Hindlimb muscle (tissue), 1 donor: Measurements from ENCODE around the gene PDYN. TPM values are rescaled to one million over a fixed set of nuclear protein-coding genes. Genes with fewer than 3 reads are reported as not detected.
A peak's percentile ranks its signal among the peaks of the same experiment; 100 is the strongest.
"Not testable (repeated sequence)": the region's sequence is repeated elsewhere in the genome, so short reads cannot be mapped to it uniquely, and the experiment has no call there.

Source experiments
- DNase-seq: peaks from one replicate; pipeline ENCODE4 v3.0.0-alpha.2; 2013
- polyA plus RNA-seq: library from polyadenylated mRNA; unstranded; fragments of 120-200 nt; gene quantifications from one replicate; pipeline ENCODE4 v1.2.1, GENCODE V29; 2013; ENCODE audit not compliant: insufficient read length

Gene PDYN
- not detected for polyA plus RNA-seq

DNA sequence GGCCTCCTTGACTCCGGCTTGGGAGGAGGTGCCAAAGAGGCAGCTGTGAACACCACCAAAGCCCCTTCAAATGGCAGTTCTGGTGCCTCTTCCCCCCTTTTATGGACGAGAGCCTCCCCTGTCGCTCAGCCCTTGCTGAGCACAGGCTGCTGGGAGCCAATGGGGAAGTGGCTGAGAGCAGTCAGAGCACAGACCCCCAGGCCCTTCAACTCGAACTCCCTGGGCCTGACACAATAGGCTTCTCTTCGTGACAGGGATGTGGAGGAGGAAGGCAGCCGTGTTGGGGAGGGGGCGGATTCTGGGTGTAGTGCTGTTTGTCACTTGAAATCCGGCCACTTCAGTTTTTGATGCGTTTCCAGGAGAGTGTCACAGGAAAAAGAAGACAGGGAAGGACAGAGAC is at the start of gene PDYN:
Gene PDYN (minus strand): TSS at position 73 of the 400 bp plus-strand sequence. CDS start 10,974 bp downstream, outside the sequence.
- DNase-seq: no peak

DNA sequence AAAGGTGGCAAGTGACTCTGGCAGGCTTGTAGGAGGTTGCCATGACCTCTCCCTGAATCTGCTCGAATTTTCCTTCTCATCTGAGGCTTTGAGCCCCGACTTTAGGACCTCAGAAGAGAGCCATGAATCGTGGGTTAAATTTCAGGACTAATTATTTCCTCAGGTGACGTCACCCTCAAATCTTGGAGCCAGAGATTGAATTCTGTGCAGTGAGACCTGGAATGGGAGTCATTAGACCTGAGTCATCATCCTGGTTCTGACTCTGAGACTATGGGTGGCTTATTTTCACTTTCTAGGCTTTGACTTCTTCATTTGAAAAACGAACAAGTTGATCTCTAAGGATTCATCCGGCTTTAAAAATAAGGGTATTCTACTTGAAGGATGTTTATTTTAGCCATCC is 48.5 kb upstream of the PDYN start:
- no peak for DNase-seq

DNA sequence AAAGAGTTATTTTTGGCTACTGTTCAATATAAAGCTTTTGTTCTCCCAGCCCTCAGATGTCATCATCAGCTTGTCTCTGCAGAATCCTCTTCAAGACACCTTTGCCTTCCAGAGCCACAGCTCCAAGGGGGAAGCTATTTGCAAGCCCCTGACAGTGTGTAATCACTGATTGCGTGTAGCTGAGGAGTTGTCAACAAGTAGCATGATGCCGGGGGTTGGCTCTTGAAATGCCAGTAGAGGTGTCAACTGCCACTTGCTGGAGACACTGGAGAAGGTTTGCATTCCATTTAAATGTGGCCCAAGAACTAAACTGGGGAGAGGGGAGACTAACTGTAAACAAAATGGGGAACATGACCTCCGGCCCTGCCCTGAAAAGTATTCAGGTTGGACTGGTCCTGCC is 44.3 kb upstream of the PDYN start:
- DNase-seq: no peak

DNA sequence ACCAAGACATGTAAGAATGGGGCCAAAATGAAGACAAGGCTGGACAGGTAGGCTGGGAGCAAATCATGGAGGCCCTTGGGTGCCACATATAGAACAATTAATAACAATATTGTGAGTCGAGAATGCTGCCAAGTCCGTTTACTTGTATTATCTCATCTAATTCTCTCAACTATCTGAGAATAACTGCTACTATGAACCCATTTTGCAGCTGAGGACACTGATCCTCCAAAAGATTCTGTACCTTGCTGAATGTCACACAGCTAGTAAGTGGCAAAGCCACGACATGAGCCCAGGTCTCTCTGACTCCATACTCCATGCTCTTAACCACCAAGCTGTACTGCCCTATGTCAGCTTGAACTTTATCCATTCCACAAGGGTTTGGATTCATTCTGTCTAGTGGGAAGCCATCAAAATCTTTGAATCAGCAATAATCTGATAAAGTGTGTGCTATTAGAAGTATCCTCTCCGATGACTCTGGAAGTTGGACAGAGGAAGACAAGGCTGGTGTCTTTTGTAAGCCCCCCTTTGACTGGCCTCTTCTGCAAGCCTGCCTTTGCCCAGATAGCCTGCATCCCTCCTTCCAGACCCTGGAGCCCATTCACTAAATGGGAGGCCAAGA is 43.5 kb upstream of the PDYN start:
- no peak for DNase-seq

DNA sequence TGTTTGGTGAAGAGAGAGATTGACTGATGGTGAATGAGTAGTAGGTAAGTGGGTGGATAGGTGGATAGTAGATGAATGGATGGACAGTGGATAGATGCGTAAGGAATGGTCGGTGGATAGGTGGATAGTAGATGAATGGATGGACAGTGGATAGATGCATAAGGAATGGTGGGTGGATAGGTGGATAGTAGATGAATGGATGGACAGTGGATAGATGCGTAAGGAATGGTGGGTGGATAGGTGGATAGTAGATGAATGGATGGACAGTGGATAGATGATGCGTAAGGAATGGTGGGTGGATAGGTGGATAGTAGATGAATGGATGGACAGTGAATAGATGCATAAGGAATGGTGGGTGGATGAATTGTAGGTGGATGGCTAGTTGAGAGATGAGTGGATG is 42.5 kb upstream of the PDYN start:
- not testable (repeated sequence) for DNase-seq

DNA sequence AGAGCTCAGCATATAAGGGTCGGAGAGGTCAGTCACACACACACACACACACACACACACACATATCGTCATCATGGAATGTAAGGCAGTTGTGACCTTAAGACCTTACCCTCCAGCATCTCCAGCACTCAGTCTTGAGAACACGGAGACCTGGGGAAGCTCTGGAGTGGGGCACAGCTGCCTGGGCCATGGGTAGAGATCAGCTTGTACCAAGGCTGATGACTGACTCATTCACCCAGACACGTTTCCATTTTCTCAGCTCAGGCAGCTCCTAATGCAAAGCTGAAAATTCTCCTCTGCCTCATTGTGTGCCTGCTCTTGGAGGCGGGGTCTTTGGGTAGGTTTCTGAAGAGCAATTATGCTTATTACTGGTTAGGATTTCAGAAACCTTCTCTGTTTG is 38.3 kb upstream of the PDYN start:
- no peak for DNase-seq

DNA sequence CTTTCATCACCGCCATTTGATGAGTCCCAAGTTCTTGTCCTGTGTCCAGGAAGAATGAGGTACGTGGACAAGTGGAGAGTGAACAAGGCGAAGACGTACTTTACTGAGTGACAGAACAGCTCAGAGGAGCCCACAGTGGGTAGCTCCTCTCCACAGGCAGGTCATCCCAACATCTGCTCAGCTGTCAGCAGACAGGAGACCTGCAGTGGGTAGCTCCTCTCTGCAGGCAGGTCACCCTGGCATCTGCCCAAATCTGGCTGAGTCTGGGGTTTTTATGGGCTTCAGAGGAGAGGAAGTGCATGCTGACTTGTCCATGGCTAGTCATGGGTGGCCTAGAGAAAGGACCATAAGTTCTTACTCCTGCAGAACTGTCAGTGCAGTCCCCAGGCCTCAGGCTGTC is 32.7 kb upstream of the PDYN start:
- no peak for DNase-seq

DNA sequence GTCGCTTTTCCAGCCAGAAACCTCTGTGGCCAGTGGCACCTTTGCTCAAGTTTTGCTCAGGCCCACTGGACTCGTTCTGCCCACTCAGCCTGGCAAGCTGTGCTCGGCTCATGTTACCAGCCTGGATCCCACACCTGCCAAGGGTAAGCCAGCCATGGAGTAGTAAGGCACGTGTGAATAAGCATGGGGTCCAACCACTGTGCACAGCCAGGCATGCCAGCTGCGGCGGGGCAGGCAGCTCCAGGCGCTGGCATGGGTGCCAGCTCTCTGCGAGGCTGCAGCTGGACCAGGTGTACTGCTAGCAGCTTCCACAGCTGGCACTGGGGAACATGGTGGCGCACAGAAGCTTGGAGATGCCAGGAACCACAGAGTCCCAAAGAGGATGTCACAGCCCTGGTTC is 32.1 kb upstream of the PDYN start:
- DNase-seq: no peak

DNA sequence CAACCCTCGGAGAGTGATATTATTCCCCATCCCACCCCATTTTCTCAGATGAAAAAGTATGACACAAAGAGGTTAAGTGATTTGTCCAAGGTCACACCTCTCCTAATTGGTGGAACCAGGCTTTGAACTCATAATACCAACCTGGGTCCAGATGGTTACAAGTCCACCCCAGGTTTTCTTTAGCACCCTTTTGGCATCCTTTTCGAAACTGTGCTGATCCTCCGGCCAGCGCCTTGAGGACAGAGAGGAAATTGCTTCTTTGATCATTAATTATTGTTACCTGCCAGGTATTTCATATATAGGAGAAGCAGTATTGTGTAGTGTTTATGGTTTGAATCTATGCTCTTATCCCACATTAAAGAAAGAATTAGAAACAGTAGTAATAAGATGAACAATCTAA is 29.3 kb upstream of the PDYN start:
- no peak for DNase-seq

DNA sequence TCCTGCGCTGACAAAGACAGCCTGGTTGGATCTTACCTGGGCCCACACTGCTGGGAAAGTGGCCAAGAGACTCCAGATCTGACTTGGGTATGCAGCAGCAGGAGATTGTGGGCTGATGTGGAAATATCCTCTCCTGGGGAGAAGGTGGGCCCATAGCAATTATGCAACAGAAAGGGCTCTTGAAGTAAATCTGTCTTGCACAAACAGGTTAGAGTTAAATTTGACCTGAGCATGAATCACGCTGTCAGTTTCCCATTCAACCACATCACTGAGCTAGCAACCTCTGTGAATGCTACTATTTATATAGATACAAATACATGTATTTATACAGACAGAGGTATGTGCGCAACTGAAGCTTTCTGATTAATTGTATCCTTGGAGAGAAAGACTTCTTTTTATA is 28.3 kb upstream of the PDYN start:
- DNase-seq: no peak

DNA sequence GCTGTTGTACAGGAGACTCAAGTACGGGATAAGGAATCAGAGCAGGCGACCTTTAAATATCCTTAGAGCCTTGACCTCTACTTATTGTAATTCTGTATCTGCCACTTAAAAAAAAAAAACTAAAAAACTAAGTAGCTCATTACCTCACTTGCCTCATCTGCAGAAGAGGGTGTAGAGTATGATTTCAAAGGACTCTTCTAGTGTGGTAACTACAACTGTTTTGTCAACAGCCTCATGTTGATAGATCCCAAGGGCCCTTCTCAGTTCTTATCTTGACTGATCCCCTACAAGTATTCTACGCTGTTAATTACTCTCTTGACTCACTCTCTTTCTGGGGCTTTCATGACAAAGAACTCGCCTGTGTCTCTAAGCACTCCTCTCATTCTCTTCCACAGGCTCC is 16.7 kb upstream of the PDYN start:
- DNase-seq: no peak

DNA sequence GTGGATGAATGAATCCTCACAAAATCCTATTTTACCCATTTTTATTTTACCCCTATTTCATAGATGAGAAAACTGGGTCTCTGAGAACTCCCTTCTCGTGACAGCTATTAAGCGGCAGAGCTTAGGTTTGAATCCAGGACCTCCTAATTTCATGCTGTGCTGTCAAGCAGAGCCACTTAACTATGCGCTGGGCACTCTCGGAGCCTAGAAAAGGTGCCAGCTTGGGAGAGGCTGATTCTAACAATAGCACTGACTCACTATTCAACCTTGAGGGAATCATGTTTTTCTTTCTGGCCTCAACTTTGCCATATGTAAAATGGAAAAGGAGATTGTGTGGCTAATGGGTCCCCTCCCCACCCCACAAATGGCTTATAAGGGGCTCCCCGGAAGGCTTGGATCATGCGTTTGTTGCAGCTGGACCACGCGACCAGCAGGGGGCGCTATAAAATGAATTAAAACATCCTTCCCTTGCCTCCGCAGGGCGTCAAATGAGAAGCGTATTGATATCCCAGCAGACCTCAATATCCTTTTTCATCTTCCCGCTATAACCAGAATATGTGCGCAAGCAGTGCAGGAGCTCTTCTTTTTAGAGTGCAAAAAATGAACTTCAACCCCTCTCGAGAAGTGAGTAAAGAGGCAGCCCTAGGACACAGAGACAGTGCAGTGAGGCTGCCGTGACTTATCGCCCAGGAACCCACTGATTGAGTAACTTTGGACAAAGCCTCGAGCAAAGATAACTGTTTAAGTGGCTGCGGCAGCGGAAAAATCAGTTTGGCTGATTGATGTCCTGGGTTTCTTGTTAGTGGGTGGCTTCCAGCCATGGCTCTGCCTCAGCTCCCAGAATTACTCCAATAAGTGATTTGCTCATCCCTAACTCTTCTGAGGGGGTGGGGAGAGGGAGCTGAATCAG is 12.8 kb upstream of the PDYN start:
- DNase-seq: peak; percentile 17

DNA sequence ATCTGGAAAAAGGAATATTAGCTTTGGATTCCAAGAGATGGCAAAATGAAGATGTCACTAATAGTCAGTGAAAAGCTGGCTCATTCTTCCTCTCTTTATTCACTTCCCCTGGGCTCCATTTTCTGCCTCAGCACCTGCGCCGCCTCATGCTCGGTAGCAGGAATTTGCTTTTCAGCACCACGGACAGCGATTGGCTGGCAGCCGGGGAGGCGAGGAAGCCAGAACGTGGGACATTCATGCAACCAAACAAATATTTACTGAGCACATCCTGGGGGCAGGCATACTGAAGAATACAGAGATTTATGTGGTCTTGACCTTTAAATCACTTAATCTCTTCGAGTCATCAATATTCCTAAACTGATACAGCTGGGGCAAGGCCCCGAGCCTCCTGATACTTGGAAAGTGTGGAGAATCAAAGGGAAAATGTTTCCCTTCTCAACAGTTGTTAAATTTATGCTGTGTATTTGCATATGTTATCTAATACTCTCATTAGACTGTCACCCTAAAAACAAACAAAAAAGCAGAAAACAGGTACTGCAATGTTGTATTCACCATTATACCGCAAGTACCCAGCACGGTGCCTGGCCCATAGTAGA is 12.1 kb upstream of the PDYN start:
- peak; percentile 72 for DNase-seq

DNA sequence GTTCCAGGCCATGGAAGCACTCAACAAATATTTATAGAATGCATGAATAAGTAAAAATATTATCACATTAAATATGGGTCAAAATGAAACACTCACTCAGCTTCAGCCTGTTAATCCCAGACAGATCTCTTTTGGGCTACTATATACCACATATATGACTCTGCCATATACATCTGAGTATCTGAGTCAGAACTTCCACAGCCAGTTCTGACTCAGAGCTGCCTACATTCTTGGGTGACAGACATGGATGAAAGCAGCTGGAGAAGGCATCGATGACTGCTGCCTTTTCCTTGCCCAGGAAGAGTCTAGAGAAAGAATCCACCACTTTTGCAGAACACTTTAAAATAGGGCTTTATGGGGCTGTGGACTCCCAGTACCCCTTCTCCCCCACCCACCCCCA is 11.5 kb upstream of the PDYN start:
- no peak for DNase-seq

DNA sequence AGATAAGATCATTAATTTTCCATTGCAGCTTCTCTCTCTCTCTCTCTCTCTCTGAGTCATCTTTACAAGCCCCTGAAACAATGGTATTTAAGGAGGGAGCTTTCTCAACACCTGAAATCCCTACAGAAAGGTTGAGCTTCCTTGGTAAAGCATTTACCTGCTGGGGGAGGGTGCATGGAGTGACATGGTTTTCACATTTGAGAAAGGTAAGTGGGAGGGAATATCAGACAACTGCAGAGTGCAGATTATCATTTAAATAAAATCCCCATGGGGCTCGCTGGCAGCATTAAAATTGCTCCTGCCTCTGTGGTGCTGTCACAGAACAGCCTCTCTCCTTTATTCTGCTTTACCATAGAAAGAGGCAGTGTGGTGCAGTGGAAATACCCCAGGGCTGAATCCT is 10.3 kb upstream of the PDYN start:
- no peak for DNase-seq

DNA sequence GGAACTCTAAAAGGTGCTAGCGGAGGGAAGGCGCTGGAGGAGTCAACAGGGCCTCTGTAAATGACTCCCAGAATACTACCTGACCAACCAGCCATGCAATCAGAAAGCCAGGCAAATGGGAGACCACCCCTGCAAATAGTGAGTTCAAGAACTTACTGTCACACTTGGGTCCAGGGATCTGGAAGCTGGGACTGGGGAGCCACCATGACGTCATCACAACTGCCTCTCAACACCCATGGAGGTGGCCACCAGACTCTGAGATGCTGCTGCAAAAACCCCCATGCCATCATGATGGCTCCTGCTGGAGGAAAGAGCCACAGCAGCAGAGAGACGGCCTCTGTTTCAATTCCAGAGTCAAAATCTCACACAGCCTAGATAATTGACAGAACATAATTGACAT is 8.5 kb upstream of the PDYN start:
- no peak for DNase-seq

DNA sequence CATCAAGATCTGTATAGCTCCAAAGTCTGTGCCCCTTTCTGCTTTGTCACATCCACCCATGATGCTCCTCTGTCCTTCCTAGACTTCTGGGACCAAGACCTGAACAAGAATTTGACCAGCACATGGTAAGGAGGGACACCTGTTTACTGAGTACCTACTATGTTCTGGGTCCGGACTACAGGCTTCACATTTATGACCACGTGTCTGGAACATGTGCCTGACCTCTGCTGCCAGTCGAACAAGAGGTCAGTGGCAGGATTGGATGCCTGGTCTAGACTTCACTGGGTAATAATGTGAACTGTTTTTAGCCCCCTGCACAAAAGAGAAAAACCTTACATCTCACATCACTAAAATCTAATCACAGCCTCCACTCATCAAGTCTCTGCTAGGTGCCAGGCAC is 7.3 kb upstream of the PDYN start:
- no peak for DNase-seq

DNA sequence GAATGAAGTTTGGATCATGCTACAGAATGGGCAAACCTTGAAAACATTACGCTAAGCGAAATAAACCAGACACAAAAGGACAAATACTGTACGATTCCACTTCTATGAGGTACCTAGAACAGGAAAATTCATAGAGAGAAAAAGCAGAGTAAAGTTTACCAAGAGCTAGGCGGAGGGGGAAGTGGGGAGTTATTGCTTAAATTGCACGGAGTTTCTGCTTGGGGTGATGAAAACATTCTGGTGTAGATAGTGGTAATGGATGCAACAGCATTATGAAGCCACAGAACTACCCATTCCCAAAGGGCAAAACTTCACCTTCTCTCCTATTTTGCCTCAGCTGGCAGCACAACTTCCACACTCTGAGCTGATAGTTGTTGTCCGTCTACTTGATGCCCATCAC is 6.4 kb upstream of the PDYN start:
- DNase-seq: no peak

DNA sequence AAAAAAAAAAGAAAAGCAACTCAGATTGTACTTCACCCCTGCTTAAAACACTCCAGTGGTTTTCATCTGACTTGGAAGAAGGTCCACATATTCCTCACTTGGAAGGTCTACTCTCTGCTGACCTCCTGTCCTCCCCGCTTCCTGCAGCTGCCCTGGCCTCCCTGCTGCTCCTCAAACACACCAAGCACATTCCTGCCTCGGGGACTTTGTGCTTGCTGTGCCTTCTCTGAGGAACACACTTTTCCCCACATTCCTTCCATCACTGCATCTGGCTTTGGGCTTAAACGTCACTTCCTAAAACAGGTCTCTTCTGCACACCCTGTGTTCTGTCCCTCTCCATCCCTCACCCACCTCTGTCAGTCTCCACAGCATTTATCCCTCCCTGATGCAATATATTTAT is 4.9 kb upstream of the PDYN start:
- DNase-seq: no peak

DNA sequence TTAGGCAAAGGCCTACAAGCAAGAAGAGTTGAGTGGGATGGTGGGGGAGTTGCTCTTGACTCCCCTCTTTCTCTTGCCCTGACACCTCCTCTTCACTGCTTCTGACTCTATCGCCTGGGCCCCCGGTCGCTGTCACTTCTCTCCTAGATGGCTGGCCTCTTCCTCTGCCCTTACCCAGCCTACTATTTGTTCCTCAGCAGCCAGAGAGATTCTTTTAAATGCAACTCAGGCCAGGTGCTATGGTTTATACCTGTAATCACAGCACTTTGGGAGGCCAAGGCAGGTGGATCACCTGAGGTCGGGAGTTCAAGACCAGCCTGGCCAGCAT is 4.3 kb upstream of the PDYN start:
- DNase-seq: no peak

DNA sequence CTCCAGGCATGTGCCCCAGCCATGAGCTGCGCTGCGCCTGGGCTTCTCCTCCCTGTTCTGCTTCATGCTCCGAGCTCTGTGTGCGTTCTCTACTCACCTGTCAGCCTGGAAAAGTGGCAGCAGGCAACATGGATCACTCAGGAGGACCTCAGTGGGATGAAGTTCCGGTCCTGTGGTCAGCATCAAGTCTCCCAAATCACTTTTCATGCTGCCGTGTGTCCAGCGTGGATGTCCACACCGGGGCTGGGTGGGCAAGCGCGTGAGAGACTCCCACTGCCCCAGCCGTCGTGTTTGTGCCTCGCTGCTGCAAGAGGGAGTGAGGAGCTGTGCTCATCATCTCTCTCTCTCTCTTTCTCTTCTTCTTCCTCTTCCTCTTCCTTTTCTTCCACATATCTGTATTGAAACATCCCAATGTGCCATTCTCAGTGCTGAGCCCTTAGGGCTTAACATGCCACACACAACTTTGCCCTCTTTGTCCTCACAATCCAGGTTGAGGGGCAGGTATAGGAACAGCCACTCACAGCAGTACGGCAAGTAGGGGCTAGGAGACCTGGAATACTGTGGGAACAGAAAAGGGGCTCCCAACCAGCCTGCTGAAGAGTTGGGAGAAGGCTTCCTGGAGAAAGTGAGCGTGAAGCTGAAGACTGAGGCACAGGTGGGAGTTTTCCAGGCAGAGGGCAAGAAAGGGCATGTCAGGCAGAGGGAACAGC is 3.8 kb upstream of the PDYN start:
- DNase-seq: no peak

DNA sequence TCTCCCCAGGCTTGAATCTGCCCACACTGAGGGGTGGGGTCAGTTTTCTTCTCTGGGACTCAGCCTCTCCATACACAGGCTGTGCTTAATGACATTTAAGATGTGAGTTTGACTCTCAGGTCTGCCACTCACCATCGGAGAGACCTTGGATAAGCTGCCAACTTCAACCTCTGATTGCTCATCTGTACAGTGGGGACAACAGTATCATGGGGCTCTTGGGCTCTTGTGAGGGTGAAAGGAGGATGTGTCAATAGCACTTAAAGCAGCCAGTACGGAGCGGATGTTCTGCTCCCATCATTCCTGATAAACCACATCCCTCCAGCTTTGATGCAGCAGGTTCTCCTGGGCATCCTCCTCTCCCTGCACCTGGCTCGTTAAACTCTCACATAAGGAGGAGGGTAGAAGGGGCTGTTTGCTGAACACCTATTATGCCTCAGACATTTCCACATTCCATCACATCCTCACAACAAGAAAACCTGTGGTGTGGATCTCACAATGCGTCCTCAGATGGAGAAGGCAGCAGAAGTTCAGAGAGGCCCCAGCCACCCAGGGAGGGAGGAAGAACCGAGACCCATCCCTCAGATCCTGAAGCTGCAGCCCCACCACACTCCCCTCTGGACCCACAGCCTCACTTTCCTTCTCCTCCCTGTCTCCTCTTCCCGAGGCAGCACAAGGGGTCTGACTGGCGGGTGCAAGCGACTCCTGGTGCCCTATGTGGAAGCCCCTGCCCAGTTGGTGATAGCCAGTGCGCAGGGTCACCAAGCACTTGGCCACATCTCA is 1.9 kb upstream of the PDYN start:
- no peak for DNase-seq

DNA sequence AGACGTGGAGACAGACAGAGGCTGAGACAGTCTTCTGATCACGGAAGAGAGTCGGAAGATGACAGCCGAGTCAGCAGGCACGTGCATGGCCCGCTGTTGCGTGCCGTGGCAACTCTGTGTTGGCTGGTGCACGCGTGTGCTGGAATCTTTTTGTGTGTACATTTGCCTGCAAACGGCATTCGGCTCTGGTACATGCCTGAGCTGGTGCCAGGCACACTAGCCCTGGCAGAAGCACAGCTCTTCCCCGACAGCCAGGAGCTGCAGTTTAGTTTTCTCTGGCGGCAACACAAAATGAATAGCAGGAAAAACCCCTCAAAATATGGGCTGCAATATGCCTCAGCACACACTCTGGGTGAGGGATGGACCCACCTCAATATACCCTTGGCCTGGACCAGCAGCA is 769 bp upstream of the PDYN start:
- DNase-seq: no peak
